ENCODE results near the gene SH3RF3.

Gene SH3RF3

DNA sequence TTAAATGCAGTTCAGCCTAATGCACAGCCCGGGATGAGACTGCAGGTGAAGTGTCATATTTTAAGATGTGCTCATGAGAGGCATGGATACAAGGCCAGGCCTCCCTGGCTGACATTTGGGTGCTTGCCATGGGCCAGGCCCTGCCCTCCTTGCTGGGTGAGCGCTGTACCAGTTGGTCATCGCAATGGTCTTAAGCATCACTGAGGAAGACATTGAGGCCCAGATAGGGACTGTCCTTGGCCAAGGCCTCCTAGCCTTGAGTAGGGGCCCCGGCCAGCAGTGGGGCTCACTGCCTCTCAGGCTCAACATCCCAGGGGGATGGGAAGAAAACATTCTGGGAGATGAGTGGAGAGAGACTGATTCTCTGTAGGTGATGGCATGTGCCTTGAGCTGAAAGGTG is 184.3 kb downstream of the SH3RF3 start:
- no peak for DNase-seq

DNA sequence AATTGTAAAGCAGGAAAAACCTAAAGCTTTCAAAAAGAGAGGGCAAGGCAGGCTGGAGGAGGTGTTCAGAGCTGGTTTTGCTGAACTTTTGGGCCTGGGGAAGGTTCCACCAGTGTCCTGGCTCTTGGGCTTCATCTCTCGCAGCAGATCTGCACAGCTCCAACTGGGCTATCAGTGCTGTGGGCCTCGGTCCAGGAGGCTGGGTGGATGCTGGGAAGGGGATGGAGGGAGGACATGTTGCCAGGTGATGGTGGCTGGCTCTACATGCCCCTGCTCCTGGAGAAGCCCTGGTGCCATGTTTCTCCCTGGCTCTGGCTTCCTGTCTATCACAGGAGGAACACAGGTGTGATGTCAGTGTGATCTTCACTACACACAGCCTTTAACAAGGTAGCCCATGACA is 187.1 kb downstream of the SH3RF3 start:
- no peak for DNase-seq

DNA sequence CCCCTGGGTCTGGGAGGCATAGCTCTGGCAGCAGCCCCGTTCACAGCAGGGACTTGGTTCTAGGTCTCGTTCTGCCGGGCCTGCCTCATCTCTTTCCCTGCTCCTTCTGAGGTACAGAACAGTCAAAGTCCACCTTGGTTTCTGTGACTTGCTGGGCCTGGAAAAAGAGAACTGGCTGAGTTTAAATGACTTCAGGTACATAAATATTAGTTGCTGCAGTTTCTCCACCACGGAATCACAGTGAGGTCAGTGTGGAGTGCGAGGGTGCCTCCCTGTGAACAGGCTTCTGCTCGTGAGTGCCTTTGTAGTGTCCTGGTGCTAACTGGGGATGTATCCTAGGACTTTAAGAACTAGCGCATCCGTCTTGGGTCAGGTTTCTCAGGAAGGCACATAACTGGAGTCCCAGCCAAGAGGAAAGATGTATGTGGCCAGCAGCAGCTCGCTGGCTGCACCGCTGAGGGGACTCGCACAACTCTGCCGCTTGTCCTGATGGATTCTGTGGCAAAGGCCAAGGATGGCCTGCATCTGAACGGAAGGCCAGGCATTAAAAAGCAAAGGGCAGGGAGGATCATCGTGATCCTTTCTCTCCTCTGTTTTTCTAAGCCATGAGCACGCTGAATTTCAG is 188.6 kb downstream of the SH3RF3 start:
- DNase-seq = no peak

DNA sequence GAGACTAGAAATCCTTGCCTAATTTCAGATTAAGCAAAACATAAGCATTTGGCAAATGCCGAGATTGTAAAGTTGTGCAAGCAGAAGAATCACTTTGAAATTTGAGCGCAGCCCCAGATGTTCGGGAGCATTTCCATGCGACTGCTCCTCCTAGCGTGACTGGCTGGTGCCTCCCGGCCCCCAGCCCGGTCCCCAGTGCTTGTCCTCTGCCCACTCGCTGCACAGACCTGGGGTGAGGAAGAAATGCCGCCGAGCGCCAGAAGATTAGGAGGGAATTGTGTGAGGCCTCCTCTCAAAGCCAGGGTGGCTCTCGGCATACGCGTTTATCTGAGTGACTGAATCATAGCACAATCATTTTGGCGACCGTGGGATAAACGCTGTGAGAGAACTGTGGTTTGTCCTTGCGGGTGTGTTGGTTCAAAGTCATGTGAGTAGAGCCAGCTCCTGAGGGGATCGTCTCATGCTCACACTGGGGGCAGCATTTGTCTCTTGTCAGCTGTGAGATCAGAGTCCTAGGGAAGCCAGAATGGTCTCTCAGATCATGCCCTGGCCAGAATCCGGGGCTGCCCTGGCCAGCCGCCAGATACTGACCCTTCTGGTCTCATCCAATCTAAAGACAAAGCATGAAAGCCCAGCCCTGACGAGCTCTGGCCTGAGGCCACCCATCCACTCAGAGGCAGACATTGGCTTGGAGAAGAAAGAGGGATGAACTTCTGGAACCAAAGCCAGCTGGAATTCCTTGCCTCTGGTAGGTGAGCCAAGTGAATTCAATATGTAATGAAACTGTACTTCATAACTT is 189.3 kb downstream of the SH3RF3 start:
- DNase-seq = peak; percentile 96

DNA sequence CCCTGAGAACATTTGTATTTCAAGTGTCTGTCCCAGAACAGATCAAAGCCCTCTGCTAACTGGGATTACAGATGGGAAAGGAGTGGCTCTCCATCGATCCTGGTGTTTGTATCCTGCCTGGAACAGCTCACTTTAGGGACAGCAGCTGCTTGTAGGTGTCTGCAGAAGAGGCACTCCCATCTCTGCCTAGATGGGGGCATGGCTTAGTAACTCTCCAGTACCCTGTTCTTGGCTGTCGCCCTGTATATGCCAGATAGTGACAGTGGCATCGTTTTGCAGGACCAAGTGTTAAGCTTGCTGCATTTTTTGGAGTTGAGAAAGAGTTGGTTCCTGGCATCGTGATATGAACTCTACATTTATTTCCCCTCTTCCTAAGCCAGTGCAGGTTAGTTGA is 189.9 kb downstream of the SH3RF3 start:
- no peak for DNase-seq

DNA sequence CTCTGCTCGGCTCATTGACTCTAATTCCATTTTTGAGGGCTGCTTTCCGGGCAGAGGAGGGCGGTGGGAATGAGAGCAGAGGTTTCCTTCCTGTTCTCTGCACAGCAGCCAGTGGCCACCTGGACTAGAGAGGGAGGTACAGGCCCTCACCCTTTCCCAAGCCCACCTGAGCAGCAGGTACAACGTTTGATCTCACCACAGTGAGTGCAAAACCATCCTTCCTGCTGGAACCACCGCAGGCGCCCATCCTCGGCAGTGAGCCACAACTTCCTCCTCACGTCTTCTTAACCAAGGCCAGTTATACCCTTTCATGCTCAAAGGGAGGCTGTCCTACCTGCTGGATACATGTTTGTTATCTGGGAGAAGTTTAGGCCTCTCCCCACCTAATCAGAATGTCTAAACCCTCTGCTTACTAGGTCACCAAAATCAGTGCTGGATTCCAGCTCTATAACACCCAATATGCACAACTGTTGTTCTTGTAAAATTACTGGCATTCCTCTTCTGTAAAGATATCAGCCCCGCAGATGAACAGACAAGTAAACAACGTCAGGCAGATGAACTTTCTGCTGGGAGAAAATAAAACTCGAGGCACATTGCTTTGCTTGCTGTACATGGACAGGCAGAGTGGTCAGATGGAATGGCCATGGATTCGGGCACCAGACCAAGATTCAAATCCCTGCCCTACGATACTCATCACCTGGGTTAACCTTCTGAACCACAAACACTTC is 191.4 kb downstream of the SH3RF3 start:
- DNase-seq = no peak

DNA sequence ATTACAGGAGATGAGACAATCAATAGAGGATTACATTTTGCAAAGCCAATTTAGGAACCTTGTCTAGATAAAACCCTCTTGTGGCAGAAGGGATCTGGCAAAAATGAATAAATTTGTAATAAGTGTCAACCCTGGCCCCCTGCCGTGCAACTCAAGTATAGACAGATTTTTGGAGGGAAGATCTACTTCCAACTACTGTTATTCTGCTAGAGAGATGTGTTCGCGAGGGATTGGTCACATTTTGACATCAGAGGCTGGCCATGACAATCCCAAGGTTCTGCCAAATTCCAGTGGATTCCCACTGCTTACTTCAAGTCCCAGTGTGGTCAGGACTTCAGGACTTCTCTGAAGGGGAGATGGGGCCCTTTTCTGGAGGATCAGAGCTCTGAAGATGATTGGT is 192.6 kb downstream of the SH3RF3 start:
- peak; percentile 49 for DNase-seq

DNA sequence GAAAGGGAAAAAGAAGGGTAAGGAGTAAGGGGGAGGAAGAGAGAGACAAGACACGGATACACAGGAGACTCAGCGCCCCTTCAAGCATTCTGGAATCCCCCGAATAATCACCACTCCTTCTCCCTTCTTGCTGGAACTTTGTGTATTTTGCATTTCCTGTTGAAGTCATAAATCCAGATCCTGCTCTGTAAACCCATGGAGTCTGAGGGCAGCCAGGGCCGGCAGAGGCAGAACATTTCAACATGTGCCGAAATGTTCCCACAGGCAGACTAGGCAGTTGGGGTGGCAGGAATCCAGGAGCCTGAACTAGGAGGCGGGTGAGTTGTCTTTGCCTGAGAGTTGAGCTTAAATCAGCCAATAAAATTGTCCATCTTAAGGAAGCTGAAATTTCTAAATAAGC is 193.1 kb downstream of the SH3RF3 start:
- peak; percentile 88 for DNase-seq

DNA sequence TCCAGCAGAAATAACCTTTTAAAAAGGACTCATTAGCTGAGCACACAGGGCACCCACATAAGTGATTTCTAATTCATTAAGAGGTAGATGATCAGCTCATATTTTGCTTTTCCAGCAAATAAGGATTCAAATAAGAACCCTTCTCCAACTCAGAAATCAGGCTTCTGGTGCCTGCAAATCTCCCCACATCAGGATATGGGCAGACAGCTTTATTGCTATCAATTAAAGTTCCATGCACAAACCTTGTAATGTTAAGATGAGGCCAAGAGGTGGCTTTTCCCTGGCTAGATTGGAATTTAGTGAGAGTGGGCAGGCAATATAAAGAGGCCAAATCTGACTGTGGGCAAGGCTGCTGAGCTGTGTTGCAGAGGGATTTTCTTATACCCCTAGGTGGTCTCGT is 193.6 kb downstream of the SH3RF3 start:
- DNase-seq = no peak

DNA sequence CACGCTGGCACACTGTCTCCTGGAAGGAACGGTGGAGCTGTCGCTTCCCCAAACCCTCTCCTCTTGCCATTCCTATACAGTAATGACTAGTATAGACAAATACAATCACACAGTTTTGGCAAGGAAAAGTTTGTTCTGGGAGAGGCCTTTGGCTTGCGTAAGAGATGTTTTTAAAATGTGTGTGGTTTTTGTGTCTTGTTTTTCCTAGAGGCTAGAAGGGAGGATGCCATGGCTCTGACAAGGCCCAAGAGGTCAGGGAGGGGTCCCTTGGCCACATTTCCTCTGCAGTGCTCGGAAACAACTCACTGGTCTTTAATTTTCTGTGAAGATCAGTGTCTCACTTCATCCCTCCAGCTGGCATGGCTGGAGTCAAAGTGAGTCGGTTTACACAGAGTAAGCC is 195.9 kb downstream of the SH3RF3 start:
- DNase-seq = peak; percentile 94

DNA sequence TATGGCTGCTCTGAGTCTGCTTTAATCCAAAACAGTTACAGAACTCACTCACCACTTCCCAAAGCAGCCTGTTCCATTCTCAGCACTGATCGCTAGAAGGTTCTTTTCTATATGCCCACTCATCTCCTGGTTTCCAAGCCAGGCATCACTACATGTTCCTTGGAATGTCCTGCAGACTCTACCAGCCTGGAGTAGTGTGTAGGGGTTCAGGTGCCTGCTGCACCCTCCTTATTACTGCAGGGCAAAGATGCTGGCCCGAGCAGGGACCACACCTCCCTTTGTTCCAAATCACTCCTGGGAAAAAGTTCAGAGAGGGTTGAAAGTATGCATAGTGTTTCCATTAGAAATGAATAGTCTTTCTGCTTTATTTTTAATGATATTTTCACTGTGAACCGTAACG is 196.6 kb downstream of the SH3RF3 start:
- DNase-seq = no peak

DNA sequence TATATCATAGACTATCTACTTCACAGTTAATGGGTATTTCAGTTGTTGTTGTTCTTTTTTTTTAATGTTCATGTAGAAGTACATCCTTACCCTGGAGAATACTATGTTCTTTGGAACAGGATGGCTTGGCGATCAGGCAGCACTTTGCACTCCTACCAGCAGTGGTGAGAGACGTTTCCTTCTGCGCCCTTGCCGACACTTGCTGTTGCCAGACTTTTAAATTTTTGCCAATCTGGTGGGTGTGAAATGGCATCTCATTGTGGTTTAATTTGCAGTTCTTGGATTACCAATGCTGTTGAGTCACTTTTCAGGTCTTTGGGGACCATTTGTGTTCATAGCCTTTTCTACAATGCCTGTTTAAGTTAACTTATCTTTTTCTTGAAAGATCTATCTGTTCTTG is 197.3 kb downstream of the SH3RF3 start:
- no peak for DNase-seq

DNA sequence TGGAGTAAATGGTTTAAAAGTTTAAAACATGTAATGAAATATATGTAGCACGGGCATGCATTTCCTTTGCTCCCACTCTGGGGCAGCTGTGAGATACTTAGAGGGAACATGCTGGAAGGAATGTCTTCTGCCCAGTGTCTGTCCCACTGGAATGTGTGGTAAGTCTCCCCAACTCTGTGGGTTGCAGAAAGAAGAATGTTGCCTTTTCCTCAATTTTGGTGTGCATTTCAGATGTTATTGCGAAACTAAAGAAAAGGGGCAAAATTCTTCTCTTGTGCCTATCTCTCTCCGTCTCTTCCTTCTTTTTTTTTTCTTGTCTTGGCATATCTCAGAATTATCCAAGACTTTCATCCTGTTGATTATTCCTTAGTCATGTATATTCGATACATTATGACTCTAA is 201.1 kb downstream of the SH3RF3 start:
- DNase-seq = peak; percentile 86

DNA sequence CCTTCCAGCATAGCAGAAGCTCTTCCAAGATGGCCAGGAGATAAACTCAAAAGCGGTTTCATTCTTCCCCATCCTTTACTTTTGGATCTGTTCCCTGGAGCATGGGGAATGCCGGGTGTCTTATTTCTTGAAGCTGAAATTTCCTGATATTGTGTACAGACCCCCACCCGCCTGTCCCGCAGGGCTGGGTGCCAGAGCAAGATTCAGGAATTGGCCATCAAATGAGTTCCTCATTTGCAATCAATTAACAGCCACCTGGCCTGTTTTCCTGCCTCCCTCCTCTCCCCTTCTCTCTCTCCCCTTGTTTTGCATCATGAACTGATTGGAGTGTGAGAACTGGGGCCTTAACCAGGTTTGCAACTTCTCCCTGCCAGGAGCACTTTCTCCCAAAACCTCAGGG is 202.1 kb downstream of the SH3RF3 start:
- no peak for DNase-seq

DNA sequence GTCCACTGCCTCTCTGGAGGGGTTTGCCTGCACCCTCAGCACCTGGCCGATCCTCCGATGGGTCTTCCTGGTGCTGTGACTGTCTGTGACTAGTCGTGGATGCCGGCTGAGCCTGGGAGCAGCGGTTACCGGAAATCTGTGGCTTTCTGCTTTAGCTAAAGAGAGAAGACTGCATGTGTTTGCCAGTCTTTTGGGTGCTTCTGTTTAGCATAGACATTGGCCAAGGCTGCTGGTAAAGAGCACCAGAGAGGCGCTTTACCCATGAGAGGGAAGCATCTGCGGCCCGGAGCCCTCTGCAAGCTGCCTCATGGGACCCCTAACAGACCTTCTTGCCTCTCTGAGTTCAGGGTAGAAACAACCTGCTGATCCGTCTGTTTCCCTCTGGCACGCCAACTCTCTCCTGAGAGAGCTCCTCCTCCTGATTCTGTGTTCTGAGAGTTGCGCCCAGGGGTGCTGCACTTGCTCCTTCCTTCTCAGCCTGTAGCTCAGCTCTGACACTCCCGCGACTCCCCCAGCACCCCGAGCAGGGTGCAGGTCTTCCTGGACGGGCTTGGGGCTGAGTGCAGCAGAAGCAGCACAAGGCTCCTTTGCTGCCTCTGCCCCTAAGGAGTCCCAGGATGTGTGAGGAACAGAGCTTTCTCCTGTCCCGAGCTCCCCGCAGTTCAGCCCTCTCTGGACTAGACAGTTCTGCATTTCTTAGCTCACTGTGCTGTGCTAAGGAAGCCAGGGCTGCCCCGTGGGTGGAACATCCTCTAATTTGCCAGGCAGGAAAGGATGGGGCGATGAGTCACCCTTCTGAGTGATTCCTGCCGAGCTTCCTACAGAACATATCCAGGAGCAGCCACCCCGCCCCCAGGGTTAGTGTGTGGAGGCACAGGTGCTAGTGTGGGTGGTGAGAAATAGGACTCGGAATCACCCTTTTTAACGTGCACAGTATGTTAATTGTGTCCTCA is 203.2 kb downstream of the SH3RF3 start:
- DNase-seq = peak; percentile 95

DNA sequence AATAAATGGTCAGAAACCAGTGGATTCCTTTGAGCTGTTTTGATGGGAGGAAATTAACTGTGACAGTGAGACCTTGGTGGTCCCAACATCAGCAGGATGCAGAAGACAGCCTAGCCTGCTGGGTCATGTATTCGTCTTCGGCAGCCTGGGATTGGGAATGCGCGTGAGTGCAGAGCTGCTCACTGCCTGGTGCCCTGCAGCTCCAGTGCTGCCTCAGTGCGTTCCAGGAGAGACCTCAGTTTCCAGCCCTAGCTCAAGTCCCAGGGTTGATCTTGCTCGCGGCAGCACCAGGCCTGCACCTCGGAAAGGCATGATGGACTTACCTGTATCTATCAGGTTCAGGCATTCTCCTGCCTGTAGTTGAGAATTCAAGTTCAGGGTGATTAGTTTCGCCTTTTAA is 203.9 kb downstream of the SH3RF3 start:
- DNase-seq = no peak

DNA sequence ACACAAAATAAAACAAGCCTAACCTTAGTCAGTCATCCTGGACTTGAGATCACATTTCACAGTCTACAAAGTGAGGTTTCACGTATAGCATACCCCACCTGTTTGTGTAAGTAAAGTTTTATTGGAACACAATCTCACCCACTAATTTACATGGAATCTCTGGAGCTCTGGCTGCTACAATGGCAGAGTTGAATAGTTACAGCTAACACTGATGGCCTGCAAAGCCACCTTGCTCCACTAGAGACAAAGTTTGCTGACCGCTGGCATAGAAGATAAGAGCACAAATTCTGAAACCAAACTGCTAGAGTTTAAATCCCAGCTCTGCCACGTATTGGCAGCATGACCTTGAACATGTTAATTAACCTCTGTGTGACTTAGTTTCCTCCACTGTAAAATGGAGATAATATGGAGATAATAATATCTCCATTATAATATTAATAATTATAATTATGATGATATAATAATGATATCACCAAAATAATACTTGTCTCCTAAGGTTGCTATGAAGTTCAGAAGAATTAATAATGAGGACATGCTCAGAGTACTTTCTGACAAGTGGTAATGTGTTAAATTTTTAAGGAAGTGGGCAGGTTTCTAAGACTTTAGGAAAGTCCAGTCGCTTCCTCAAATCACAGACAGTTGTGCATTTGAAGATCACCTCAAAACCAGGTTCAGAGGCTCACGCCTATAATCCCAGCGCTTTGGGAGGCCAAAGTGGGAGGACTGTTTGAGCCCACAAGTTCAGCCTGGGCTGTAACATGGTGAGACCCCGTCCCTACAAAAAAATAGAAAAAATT is 204.6 kb downstream of the SH3RF3 start:
- peak; percentile 31 for DNase-seq

DNA sequence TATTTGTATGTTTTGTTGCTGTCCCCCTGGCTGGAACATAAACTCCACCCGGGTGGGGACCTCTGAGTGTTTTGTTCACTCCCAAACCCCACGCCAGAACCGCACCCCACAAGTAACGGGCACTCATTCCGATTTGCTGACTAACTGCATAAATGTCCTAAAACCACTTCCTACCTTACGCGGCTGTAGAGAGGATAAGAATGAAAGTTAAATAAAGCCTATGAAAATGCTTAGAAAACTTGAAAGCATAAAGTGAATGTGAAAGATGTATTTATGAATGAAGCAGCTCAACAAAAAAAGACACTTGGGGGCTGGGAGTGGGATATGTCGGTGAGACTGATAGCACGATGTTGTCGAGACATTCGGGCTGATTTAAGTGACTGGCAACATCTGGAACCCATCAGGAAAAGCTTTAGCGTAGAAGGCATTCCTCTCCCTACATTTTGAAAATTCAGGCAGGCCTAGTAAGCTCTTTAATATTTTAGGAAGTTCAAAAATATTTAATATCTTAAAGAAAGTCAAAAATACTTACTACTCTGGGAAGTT is 206.7 kb downstream of the SH3RF3 start:
- peak; percentile 88 for DNase-seq

DNA sequence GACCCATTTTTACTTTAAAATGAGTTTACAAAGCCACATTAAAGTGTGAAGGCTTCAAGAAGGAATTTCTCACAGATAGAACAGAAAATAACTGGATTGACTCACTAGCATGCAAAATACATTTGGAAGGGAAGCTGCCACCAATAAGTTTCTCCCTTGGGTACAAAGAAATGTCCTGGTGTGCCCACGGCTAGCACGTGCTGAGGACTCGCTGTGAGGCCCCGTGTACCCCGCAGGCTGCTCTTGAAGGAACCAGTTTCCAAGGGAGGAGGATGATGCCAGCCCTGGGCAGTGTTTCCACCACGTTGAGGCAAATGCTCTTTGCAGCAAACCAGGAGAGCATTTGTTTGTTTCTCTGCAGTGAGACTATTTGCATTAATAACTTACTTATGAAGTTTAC is 207.3 kb downstream of the SH3RF3 start:
- DNase-seq = no peak

DNA sequence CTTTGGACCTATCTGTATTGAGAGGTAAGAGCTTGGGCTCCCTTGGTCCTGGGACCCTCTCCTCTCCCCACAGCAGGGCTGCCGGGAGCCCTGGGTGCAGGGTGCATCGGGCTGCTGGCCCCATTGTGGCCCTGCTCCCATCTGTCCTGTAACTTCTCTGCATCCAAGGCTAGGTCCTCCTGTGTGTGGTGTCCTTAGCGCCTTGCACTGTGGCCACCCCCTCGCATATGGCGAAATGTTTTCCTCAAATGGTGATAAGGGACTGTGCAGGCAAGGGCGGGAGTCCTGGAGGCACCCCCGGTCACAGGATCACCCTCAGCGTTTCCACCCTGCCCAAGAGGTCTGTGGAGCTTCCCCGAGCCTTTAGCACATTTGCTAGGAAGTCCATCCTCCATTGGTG is 208.2 kb downstream of the SH3RF3 start:
- DNase-seq = no peak

DNA sequence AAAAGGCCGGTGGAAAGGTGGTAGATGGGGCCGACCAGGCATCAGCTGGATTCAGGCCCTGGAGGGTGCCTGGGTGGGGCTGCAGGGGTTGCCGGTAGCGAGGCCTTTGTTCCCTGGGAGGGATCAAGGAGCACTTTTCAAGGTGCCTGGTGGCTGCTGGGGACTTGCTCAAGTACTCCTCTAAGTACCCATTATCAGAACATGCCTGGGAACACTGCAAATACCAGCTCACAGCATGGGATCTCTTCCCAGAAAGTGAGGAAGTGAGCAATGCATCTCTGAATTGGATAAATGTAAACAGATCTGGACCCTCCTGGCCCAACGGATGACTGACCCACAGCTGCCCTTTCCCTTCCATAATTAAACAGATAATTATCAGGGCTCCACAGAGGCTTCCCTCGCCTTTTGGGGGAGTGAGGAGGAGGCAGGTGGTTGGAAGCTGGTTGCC is 210.5 kb downstream of the SH3RF3 start:
- DNase-seq = peak; percentile 81
